Measurements from ENCODE around the gene RALGAPB.

DNA sequence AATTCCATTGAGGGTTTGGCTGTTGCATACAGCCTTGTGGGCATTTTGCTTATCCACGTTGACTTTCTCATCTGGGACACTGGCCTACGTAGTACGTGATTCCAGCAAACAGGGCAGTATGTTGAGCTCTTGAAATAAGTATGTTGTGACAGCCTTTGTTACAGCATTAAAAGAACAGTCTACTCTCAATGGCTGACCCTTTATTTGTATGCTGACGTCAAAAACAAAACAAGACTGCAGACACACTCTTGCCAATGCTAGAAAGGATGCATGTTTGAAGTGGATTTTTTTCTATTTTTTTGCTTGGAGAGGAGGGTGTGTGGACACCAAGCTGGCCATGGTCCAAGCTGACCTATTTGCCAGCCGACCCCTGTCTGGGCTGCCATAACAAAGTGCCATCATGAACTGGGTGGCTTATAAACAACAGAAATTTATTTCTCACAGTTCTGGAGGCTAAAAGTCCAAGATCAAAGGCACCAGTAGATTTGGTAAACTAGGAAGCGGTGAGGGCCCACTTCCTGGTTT lies 26.7 kb upstream of the RALGAPB start:
- TF ChIP-seq, protein P1, sequence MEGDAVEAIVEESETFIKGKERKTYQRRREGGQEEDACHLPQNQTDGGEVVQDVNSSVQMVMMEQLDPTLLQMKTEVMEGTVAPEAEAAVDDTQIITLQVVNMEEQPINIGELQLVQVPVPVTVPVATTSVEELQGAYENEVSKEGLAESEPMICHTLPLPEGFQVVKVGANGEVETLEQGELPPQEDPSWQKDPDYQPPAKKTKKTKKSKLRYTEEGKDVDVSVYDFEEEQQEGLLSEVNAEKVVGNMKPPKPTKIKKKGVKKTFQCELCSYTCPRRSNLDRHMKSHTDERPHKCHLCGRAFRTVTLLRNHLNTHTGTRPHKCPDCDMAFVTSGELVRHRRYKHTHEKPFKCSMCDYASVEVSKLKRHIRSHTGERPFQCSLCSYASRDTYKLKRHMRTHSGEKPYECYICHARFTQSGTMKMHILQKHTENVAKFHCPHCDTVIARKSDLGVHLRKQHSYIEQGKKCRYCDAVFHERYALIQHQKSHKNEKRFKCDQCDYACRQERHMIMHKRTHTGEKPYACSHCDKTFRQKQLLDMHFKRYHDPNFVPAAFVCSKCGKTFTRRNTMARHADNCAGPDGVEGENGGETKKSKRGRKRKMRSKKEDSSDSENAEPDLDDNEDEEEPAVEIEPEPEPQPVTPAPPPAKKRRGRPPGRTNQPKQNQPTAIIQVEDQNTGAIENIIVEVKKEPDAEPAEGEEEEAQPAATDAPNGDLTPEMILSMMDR (IDR thresholded peaks at IDR 0.05): no peak
- no peak for TF ChIP-seq POLR2A (IDR thresholded peaks at IDR 0.05)

Measured in breast epithelium (tissue), 3 donors.